GM23248 (cell line): Measurements from ENCODE around the gene KCNIP3. TPM values are rescaled to one million over a fixed set of nuclear protein-coding genes. Genes with fewer than 3 reads are reported as not detected.

ENCODE experiments used
- DNase-seq: peaks from one replicate; pipeline ENCODE4 v3.0.0-alpha.2; 2015
- H2AFZ ChIP-seq: fragments of 200-600 bp; sonication (generic); 2 replicates; pipeline ENCODE4 v1.6.1; 2016; ENCODE audit warnings: antibody characterized with exemption
- H3F3A ChIP-seq: fragments of 200-600 bp; sonication (generic); 2 replicates; pipeline ENCODE4 v1.6.1; 2016; ENCODE audit warnings: mild to moderate bottlenecking, antibody characterized with exemption, mixed run types; ENCODE audit not compliant: insufficient read depth
- H3K27ac ChIP-seq: fragments of 200-600 bp; sonication (generic); 2 replicates; pipeline ENCODE4 v1.5.1; 2016; ENCODE audit warnings: mild to moderate bottlenecking
- H3K27me3 ChIP-seq: fragments of 200-600 bp; sonication (generic); replicated peaks from 2 replicates; pipeline ENCODE4 v1.6.1; 2016; ENCODE audit warnings: mild to moderate bottlenecking; ENCODE audit not compliant: insufficient read depth
- H3K36me3 ChIP-seq: fragments of 200-600 bp; sonication (generic); 2 replicates; pipeline ENCODE4 v1.6.1; 2016; ENCODE audit warnings: low read depth, mild to moderate bottlenecking
- H3K4me1 ChIP-seq: fragments of 200-600 bp; sonication (generic); 2 replicates; pipeline ENCODE4 v1.6.1; 2016; ENCODE audit warnings: mild to moderate bottlenecking; ENCODE audit not compliant: insufficient read depth
- H3K4me2 ChIP-seq: fragments of 200-600 bp; sonication (generic); one replicate; pipeline ENCODE4 v1.6.1; 2016; ENCODE audit warnings: mild to moderate bottlenecking; ENCODE audit not compliant: unreplicated experiment
- H3K4me3 ChIP-seq: fragments of 200-600 bp; sonication (generic); 2 replicates; pipeline ENCODE4 v1.5.1; 2016; ENCODE audit warnings: mild to moderate bottlenecking
- H3K79me2 ChIP-seq: fragments of 200-600 bp; sonication (generic); 2 replicates; pipeline ENCODE4 v1.6.1; 2016; ENCODE audit warnings: mild to moderate bottlenecking; ENCODE audit not compliant: insufficient read depth
- H3K9ac ChIP-seq: fragments of 200-600 bp; sonication (generic); 2 replicates; pipeline ENCODE4 v1.6.1; 2016; ENCODE audit warnings: mild to moderate bottlenecking
- H3K9me2 ChIP-seq: fragments of 200-600 bp; sonication (generic); 2 replicates; pipeline ENCODE4 v1.6.1; 2016; ENCODE audit warnings: mixed run types, mild to moderate bottlenecking, moderate library complexity; ENCODE audit not compliant: insufficient read depth
- H3K9me3 ChIP-seq: fragments of 200-600 bp; sonication (generic); one replicate; pipeline ENCODE4 v1.6.1; 2017; ENCODE audit warnings: low read depth
- H4K20me1 ChIP-seq: fragments of 200-600 bp; sonication (generic); 2 replicates; pipeline ENCODE4 v1.6.0; 2016; ENCODE audit not compliant: insufficient read depth
- EZH2 ChIP-seq: fragments of 200-600 bp; sonication (generic); IDR thresholded peaks from 2 replicates; pipeline ENCODE4 v1.6.1; 2018; ENCODE audit warnings: antibody characterized with exemption, mild to moderate bottlenecking; ENCODE audit not compliant: insufficient read depth, poor library complexity, severe bottlenecking
- EZH2phosphoT487 ChIP-seq: fragments of 200-600 bp; sonication (generic); IDR thresholded peaks from 2 replicates; pipeline ENCODE4 v1.6.1; 2018; ENCODE audit warnings: antibody characterized with exemption, moderate library complexity, mild to moderate bottlenecking, low read depth; ENCODE audit not compliant: insufficient read depth
- WGBS, 2 experiments: methylation state at CpG; one replicate each; pipeline ENCODE4 v1.1.6; 2015 to 2017; ENCODE audit warnings: low lambda C conversion rate in 2 of 2, low coverage in 1 of 2; ENCODE audit errors: missing lambda C conversion rate in 2 of 2; 5-methylcytosine and 5-hydroxymethylcytosine counted together
- in situ Hi-C: fragments of 300-500 bp; cut with MboI; formaldehyde crosslinking; loops from 2 replicates; pipeline ENCODE4 v1.15.0; 2020
- polyA plus RNA-seq: library from polyadenylated mRNA; unstranded; fragments of >200 nt; fragmentation: Nextera tagmentation; extraction: Ambion mirVana; gene quantifications from 2 replicates; pipeline ENCODE4 v1.2.1, GENCODE V29; 2016
- total RNA-seq: library from RNA; depleted of rRNA; stranded (reverse); fragments of >200 nt; shearing (Covaris generic); gene quantifications from 2 replicates; pipeline ENCODE4 v1.2.3, GENCODE V29; 2014

The KCNIP3 gene
- total and polyA plus RNA-seq, 2 experiments from 2014 or later, result 3.7 to 10.7 TPM

DNA sequence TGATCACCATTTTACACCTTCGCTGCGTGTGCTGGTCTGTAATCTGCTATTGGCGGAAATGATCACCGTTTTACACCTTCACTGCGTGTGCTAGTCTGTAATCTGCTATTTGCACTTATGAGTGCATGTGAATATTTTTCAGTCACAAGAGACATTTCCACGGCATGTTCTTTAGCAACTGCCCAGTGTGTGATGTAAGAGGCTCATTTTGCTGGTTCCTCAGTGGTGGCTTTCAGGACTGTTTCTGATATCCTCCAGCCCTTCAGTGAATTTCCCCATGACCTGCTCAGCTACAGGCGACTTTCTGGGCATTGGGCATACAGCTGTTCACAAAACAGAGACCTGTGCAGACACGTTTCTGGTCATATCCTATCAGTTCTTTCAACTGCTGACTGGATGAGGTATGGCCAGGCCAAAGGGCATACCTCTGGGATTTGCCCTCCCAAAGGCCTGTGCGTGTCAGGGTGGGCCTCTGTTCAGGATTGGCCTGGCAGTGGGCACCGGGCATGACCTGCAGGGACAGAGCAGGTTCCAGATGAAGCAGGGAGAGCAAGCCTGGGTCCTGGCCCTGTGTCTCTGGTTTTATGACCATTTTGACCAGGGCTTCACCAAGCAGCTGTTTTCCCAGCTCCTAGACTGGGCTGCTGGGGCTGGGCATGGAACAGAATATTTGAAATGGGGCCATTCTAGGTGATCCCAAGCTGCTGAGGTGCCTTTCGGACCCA lies 23.4 kb upstream of the KCNIP3 start:
- Histone ChIP-seq H2AFZ (no peak overlapping the region), H3F3A (no peaks in the 10 kb centered on the region), H3K9me3 (no peaks in the 10 kb centered on the region), H3K27me3 (no peaks in the 10 kb centered on the region), H3K27ac (no peak overlapping the region), H3K4me1 (peaks cover 5% of the 10 kb centered on the region; the same call in 1 of the 2 replicates), H3K9me2 (no peaks in the 10 kb centered on the region), H3K79me2 (no peaks in the 10 kb centered on the region), H3K4me3 (no peak overlapping the region), H3K4me2 (no peak overlapping the region), H3K9ac (no peak overlapping the region), H4K20me1 (no peaks in the 10 kb centered on the region), H3K36me3 (no peaks in the 10 kb centered on the region)
- no peak for DNase-seq
- WGBS, 2 experiments, result 67 to 68% methylated on average over 11 of the region's 11 CpGs
- in situ Hi-C loops, result no loop called here
- no peak for TF ChIP-seq EZH2phosphoT487
- TF ChIP-seq EZH2, result no peak

DNA sequence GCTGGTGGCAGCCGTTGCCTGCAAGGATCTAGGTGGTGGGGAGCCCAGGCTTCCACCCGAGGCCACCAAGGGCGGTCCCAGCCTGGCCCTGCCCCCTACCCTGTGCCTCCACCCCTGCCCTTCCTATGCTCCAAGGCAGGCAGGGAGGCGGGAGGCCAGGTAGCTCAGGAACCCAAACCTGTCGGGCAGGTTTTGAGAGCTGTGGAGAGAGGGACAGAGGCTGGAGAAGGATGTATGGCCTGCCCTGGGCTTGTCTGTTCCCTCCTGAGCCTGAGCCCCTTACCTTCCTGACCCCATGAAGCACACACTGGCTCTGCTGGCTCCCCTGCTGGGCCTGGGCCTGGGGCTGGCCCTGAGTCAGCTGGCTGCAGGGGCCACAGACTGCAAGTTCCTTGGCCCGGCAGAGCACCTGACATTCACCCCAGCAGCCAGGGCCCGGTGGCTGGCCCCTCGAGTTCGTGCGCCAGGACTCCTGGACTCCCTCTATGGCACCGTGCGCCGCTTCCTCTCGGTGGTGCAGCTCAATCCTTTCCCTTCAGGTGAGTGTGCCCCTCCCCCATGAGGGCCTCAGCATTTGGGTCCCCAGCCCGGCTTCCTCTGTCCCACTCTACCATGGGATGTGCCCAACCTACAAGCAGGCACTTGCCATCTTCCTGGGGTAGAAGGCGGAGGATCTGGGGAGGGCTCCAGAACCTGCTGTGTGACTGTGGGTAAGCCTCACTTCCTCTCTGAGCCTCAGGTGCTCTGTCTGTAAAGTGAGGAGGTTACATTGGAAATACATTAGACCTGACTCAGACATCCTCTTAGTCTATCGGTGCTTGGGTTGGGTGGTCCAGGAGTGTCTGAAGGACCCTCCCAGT lies 22.6 kb upstream of the KCNIP3 start, which contains the start of gene PROM2:
PROM2 (plus strand) TSS at position 159 of the 860 bp plus-strand sequence; CDS start at position 296, 137 bp downstream.
- H3K27me3 ChIP-seq, result no peaks in the 10 kb centered on the region
- H3K79me2 ChIP-seq, result no peaks in the 10 kb centered on the region
- DNase-seq, result no peak
- no peak within 1 kb of the TSS for H3K4me3 ChIP-seq
- no peak within 1 kb of the TSS for H3K27ac ChIP-seq
- no peaks in the 10 kb centered on the region for H3K36me3 ChIP-seq
- no peaks in the 10 kb centered on the region for H3K9me3 ChIP-seq
- no peaks in the 10 kb centered on the region for H3K9me2 ChIP-seq
- no peak within 1 kb of the TSS for H3K4me2 ChIP-seq
- no peak within 1 kb of the TSS for H3K9ac ChIP-seq
- H4K20me1 ChIP-seq, result no peaks in the 10 kb centered on the region
- H3K4me1 ChIP-seq, result peaks cover 5% of the 10 kb centered on the region; the same call in 1 of the 2 replicates
- 59 to 61% methylated on average over 15 to 17 of the region's 17 CpGs for WGBS, 2 experiments
- H3F3A ChIP-seq, result no peaks in the 10 kb centered on the region
- in situ Hi-C loops, result no loop called here
- no peak for TF ChIP-seq EZH2
- H2AFZ ChIP-seq, result no peak within 1 kb of the TSS

DNA sequence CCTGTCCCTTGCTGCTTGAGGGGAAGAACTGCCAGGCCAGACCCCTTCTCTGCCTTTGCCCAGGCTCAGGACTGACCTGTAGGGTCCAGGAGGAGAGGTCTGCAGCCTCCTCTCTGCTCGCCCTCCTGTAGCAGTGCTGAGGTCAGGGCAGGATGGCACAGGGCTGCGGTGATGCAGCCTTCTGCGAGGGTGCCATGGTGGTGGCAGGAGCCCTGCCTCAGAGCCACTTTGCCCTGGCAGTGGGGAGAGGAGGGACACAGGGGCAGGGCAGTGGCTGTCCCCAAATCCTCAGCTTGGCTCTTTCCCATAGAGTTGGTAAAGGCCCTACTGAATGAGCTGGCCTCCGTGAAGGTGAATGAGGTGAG lies 22.0 kb upstream of the KCNIP3 start:
- no peaks in the 10 kb centered on the region for H4K20me1 ChIP-seq
- peaks cover 5% of the 10 kb centered on the region; the same call in 1 of the 2 replicates for H3K4me1 ChIP-seq
- no peak overlapping the region for H3K27ac ChIP-seq
- no peaks in the 10 kb centered on the region for H3K9me2 ChIP-seq
- TF ChIP-seq EZH2 (no peak), EZH2phosphoT487 (no peak)
- DNase-seq, result no peak
- H3F3A ChIP-seq, result no peaks in the 10 kb centered on the region
- no peak overlapping the region for H3K9ac ChIP-seq
- no peaks in the 10 kb centered on the region for H3K27me3 ChIP-seq
- no peaks in the 10 kb centered on the region for H3K36me3 ChIP-seq
- H3K4me2 ChIP-seq, result no peak overlapping the region
- H2AFZ ChIP-seq, result no peak overlapping the region
- no peak overlapping the region for H3K4me3 ChIP-seq
- in situ Hi-C loops, result no loop called here
- H3K79me2 ChIP-seq, result no peaks in the 10 kb centered on the region
- H3K9me3 ChIP-seq, result no peaks in the 10 kb centered on the region
- 76 to 88% methylated on average over 4 of the region's 4 CpGs for WGBS, 2 experiments

DNA sequence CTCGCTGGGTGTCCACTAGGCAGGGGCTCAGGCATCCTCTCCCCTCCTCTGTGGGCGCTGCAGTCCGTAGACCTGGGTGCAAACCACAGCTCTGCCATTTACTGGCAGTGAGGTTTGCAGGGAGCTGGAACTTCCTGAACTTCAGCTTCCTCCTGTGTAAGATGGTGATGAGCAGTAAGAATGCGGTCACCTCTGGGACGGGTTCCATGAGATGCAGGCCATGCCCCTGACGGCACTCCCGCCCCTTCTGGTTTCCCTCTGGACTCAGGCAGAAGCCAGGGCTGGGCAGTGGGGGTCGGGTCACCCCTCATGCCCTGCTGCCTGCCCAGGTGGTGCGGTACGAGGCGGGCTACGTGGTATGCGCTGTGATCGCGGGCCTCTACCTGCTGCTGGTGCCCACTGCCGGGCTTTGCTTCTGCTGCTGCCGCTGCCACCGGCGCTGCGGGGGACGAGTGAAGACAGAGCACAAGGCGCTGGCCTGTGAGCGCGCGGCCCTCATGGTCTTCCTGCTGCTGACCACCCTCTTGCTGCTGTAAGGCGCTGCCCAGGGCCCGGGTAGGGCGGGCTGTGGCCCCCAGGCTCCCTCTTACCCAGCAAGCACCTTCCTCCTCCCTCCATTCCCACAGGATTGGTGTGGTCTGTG lies 21.4 kb upstream of the KCNIP3 start:
- Histone ChIP-seq H3K4me1 (peaks cover 5% of the 10 kb centered on the region; the same call in 1 of the 2 replicates), H3K4me2 (no peak overlapping the region), H3F3A (no peaks in the 10 kb centered on the region), H3K9me3 (no peaks in the 10 kb centered on the region), H3K36me3 (no peaks in the 10 kb centered on the region), H3K9me2 (no peaks in the 10 kb centered on the region), H3K9ac (no peak overlapping the region), H3K27ac (no peak overlapping the region), H2AFZ (no peak overlapping the region), H3K4me3 (no peak overlapping the region), H3K27me3 (no peaks in the 10 kb centered on the region), H3K79me2 (no peaks in the 10 kb centered on the region), H4K20me1 (no peaks in the 10 kb centered on the region)
- DNase-seq, result peak; percentile 44
- WGBS, 2 experiments, result 84 to 86% methylated on average over 28 of the region's 28 CpGs
- in situ Hi-C loops, result no loop called here
- TF ChIP-seq EZH2 (no peak), EZH2phosphoT487 (no peak)
